Stimulated activated CD4-positive, alpha-beta T cell treated with anti-CD3 and anti-CD28 coated beads, Interleukin-2, amount 100 ng/mL, for 48 hours (primary cell): ENCODE measurements around the gene CA14.
"Not testable (repeated sequence)": the region's sequence is repeated elsewhere in the genome, so short reads cannot be mapped to it uniquely, and the experiment has no call there.

Source experiments
- DNase-seq, 2 donors: peaks; one replicate each; pipeline ENCODE4 v3.0.0-alpha.2; 2020

CA14 gene

GRCh38 chr1:150281758-150282557 is 24.4 kb downstream of the CA14 start, which contains the start of gene CIART:
Gene CIART (plus strand): TSS chr1:150282554. CDS start chr1:150283268, 714 bp downstream.
- peak; percentile 56 to 58 for DNase-seq

GRCh38 chr1:150282558-150282958 is 25.0 kb downstream of the CA14 start:
- peak in 1 of 2 donors; percentile 21 for DNase-seq

DNA sequence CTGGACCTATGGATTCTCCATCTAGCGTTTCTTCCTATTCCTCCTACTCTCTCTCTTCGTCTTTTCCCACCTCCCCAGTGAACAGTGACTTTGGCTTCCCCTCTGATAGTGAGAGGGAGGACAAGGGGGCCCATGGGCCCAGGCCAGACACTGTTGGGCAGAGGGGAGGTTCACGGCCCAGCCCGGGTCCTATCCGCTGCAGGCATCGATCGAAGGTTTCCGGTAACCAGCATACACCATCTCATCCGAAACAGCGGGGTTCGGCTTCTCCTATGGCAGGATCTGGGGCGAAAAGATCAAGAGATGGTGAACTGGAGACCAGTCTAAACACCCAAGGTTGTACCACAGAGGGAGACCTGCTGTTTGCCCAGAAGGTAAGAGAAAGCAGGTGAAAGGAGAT is 25.7 kb downstream of the CA14 start:
- DNase-seq: no peak

DNA sequence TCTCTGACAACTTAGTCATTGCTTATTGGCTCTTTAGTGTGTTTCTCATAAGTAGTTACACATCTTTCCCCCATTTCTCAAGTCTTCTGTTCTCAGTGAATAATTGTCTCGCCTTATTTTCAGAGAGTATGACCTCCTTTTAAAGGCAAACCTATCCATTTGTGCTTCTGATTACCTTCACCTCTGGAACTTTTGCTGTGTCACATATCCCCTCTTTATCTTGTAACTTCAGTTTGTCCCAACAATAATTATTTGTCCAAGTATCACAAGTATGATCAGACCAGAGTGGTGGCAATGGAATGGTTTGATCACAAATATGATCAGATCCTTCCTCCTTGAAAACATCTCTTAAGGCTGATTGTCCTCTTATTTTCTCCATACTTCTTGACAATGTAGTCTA is 30.8 kb downstream of the CA14 start:
- DNase-seq: no peak

DNA sequence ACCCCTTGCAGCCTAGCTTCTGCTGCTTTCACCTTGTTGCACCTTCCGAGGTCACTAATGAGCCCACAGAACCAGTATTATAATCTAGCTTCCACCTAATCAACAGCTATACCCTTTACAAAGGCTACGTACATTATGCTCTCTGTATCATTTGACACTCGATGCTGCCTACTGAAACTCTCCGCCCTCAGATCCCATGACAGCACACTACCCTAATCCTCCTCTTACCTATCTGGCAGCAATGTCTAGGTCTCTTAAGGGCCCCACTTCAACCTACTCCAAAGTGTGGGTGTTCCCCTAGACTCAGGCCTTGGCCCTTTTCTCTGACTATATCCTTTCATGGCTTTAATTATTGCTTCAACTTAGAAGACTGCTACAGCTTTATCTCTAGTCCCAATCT is 31.2 kb downstream of the CA14 start:
- DNase-seq: no peak

GRCh38 chr1:150293433-150294253 is 36.1 kb downstream of the CA14 start, which contains the start of gene MRPS21:
Gene MRPS21 (plus strand): TSS chr1:150293861. CDS start chr1:150294367, 506 bp downstream.
- DNase-seq: peak; percentile 82

DNA sequence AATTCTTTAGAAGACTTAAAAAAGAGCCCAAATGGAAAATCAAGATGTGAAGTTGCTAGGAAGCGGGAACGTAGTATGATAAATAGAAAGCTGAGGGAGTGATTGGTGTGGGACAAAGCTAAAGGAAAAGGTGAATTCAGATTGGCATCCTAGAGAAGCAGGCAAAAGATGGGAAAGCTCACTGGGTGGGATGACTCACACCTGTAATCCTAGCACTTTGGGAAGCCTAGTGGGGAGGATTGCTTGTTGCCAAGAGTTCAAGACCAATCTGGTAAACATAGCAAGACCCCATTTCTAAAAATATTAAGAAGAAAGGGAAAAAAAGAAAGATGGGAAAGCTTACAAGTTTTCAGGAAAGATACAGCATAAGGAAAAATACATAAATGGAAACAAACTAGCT is 37.9 kb downstream of the CA14 start:
- DNase-seq: no peak

DNA sequence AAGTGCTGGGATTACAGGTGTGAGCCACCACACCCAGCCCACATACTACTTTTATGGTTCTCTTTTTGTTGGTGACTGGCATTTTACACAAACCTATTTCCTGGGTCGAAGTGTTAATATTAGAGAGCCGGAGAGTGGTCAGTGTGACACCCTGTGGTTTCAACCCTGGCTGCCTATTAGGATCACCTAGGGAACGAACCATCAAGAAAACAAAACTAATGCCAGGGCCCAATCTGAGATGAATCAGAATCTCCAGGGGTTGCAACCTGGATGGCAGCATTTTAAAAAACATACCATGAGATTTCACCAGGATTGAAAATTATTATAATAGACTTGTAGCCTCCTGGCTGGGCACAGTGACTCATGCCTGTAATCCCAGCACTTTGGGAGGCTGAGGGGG is 42.1 kb downstream of the CA14 start:
- DNase-seq: no peak

GRCh38 chr1:150302338-150302737 is 44.8 kb downstream of the CA14 start:
- no peak for DNase-seq

DNA sequence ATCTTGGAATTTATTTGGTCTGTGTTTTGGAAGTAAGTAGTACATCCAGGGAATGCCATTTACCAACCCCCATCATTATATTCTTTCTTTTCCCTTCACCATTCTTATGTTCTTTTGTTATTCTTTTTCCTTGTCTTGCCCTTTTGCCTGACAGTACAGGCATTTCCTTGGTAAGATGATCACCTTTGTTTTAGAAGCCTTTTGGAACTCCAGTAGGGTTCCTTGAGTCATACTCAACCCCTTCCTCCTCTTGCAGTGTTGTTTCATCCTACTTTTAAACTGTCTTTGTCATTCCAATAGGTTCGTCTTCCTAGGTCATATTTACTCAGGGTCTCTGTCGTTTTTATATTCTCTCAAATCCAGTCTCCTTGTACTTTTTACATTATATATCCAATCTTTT is 45.3 kb downstream of the CA14 start:
- no peak for DNase-seq

DNA sequence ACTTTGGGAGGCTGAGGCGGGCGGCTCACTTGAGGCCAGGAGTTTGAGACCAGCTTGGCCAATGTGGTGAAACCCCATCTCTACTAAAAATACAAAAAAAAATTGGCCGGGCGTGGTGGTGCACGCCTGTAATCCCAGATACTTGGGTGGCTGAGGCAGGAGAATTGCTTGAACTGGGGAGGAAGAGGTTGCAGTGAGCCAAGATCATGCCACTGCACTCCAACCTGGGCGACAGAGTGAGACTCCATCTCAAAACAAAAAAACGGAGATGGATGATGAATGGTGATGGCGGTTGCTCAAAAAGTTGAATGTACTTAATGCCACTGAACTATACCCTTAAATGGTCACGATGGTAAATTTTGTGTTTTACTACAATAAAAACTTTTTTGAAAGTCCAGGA is 51.0 kb downstream of the CA14 start:
- not testable (repeated sequence) for DNase-seq

DNA sequence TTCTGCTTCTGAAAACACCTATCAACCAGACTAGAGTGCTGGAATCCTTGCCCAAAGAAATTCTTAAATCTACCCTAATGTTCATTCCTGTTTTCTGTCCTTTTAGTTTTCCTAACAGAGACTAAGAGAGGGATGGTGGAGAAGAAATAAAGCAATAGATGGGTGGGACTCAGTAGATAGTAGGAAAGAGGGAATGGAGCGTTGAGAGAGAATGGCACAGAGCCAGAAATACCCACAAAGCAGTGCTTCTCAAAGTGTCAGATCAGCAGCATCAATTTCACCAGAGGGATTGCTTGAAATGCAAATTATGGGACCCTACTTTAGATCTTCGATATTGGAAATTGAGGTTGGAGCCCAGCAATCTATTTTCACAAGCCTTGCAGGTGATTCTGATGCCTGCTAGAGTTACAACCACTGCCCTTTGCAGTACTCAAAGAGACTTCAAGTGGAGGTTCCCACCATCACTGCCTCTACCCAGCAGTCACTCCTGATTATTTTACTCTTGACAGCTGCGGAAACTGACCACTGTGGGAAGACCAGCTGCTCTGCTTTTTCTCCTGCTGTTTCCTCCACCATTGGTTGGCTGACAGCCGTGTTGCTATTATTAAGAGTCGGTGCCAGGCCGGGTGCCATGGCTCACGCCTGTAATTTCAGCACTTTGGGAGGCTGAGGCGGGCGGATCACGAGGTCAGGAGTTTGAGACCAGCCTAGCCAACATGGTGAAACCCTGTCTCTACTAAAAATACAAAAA is 52.4 kb downstream of the CA14 start:
- no peak for DNase-seq

DNA sequence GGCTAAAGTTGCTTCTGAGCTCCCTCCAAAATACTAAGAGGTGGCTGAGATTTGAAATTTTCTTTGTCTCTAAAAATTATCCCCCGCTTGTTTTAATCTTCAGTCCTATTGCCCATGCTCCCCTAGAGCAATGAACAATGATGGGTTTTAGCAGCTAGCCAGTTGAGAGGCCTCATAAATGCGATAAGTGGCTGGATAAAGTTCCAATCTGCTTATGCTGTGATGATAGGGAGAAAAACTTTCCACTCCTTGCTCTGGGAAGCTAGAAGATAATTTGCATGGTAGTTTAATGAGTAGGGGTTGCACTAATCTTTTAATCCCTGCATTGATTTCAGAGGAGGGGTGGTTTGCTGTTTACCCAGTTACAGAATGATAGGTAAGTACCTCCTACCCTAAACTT is 54.2 kb downstream of the CA14 start:
- no peak for DNase-seq
